Endothelial cell of umbilical vein (primary cell): ENCODE data around the gene SIRT3. TPM values are rescaled to one million over a fixed set of nuclear protein-coding genes. Genes with fewer than 3 reads are reported as not detected.

Source experiments
- BruUV-seq: library from RNA; stranded (reverse); fragments of 400-500 nt; replicated peaks from 2 replicates; lab custom pipeline; 2021; lab: Mats Ljungman, UMichigan
- CTCF ChIA-PET: fragments of 300-600, 350-600 bp; sonication (Branson Sonifier 250); formaldehyde crosslinking; loops from one replicate; lab custom pipeline; 2021; ENCODE audit warnings: antibody characterized with exemption, inconsistent platforms; lab: Charles Lee
- POLR2A ChIA-PET: fragments of 300-600, 350-600 bp; sonication (Branson Sonifier 250); formaldehyde crosslinking; loops from one replicate; lab custom pipeline; 2021; ENCODE audit warnings: antibody characterized with exemption, inconsistent platforms; lab: Charles Lee
- DNase-seq: peaks from one replicate; pipeline ENCODE4 v3.0.0-alpha.2; 2011; ENCODE audit warnings: low read depth, low spot score
- FAIRE-seq: peaks from 2 replicates; lab custom pipeline; 2011; peaks lifted over from hg19 to GRCh38; lab: Jason Lieb, UNC
- H2AFZ ChIP-seq: 2 replicates; pipeline ENCODE4 v1.6.0; 2012; ENCODE audit warnings: low read depth, low read length, control low read depth, inconsistent platforms
- H3K27ac ChIP-seq: 2 replicates; pipeline ENCODE4 v1.5.1; 2011; ENCODE audit warnings: low read depth, mild to moderate bottlenecking, control low read depth, low read length, moderate library complexity; ENCODE audit not compliant: insufficient read depth
- H3K27me3 ChIP-seq, 2 experiments: 2 replicates each; pipeline versions ENCODE4 v1.6.0 to v1.6.1; 2011; ENCODE audit warnings: low read length in 2 of 2, mixed read lengths in 1 of 2; ENCODE audit not compliant: control insufficient read depth in 2 of 2, insufficient read depth in 2 of 2
- H3K36me3 ChIP-seq, 2 experiments: 2 replicates in 1 of 2; 3 replicates in 1 of 2; pipeline ENCODE4 v1.5.1; 2011; ENCODE audit warnings: low read length in 2 of 2, mild to moderate bottlenecking in 1 of 2, moderate library complexity in 1 of 2; ENCODE audit not compliant: control insufficient read depth in 2 of 2, insufficient read depth in 2 of 2; ENCODE audit errors: extremely low read depth in 1 of 2
- H3K4me1 ChIP-seq: 3 replicates; pipeline ENCODE4 v1.5.1; 2011; ENCODE audit warnings: mild to moderate bottlenecking, low read length; ENCODE audit not compliant: control insufficient read depth, insufficient read depth; ENCODE audit errors: extremely low read depth
- H3K4me2 ChIP-seq: 2 replicates; pipeline ENCODE4 v1.6.1; 2011; ENCODE audit warnings: low read length, control low read depth, mixed read lengths; ENCODE audit not compliant: insufficient read depth
- H3K4me3 ChIP-seq, 3 experiments: fragments of 200-600 bp in 1 of 3; sonication (generic), shearing (Covaris generic) in 1 of 3; replicated peaks in 1 of 3; 2 replicates each; pipeline ENCODE4 v1.5.1; 2011 to 2016; ENCODE audit warnings: control low read depth in 3 of 3, low read length in 3 of 3, mild to moderate bottlenecking in 2 of 3, inconsistent platforms in 1 of 3, low read depth in 1 of 3, moderate library complexity in 1 of 3; ENCODE audit not compliant: insufficient read depth in 1 of 3
- H3K79me2 ChIP-seq: 2 replicates; pipeline ENCODE4 v1.6.0; 2012; ENCODE audit warnings: low read length, inconsistent platforms; ENCODE audit not compliant: control insufficient read depth, insufficient read depth
- H3K9ac ChIP-seq: replicated peaks from 2 replicates; pipeline ENCODE3; 2011; ENCODE audit warnings: low read length, control low read depth; ENCODE audit not compliant: insufficient read depth; ENCODE audit errors: extremely low read depth
- H3K9me1 ChIP-seq: replicated peaks from 3 replicates; pipeline ENCODE4 v1.6.0; 2011; ENCODE audit warnings: mild to moderate bottlenecking, low read length; ENCODE audit not compliant: control insufficient read depth, insufficient read depth; ENCODE audit errors: extremely low read depth
- H3K9me3 ChIP-seq: replicated peaks from 2 replicates; pipeline ENCODE4 v1.5.1; 2012; ENCODE audit warnings: low read length, inconsistent platforms; ENCODE audit not compliant: control insufficient read depth, insufficient read depth
- H4K20me1 ChIP-seq: replicated peaks from 2 replicates; pipeline ENCODE3; 2011; ENCODE audit warnings: mild to moderate bottlenecking, low read length; ENCODE audit not compliant: control insufficient read depth, insufficient read depth; ENCODE audit errors: extremely low read depth
- CTCF ChIP-seq, 2 donors: IDR thresholded peaks; 1 replicate in 1 of 2; 2 replicates in 1 of 2; pipeline ENCODE4 v1.5.1; 2011; ENCODE audit warnings: low read length in 2 of 2, mild to moderate bottlenecking in 2 of 2, moderate library complexity in 2 of 2, control low read depth in 1 of 2, inconsistent platforms in 1 of 2, low read depth in 1 of 2; ENCODE audit not compliant: insufficient read depth in 1 of 2; ENCODE audit errors: extremely low read depth in 1 of 2
- EZH2 ChIP-seq: IDR thresholded peaks from 2 replicates; pipeline ENCODE4 v1.6.1; 2012; ENCODE audit warnings: borderline replicate concordance, low read depth, mild to moderate bottlenecking, moderate library complexity, low read length, inconsistent platforms; ENCODE audit not compliant: severe bottlenecking
- FOS ChIP-seq: IDR thresholded peaks from 2 replicates; pipeline ENCODE4 v1.6.1; 2011; ENCODE audit warnings: mild to moderate bottlenecking, low read length, moderate library complexity, borderline replicate concordance; ENCODE audit not compliant: insufficient read depth
- GATA2 ChIP-seq: IDR thresholded peaks from 2 replicates; pipeline ENCODE4 v1.7.0; 2011; ENCODE audit warnings: low read depth, mild to moderate bottlenecking, moderate library complexity, mixed read lengths, low read length; ENCODE audit not compliant: insufficient read length, insufficient read depth
- JUN ChIP-seq: IDR thresholded peaks from 2 replicates; pipeline ENCODE4 v1.6.1; 2011; ENCODE audit warnings: borderline replicate concordance, low read depth; ENCODE audit not compliant: insufficient read length, insufficient read depth
- MAX ChIP-seq: IDR thresholded peaks from 2 replicates; pipeline ENCODE4 v1.6.1; 2011; ENCODE audit not compliant: insufficient read depth, insufficient read length
- MYC ChIP-seq: IDR thresholded peaks from one replicate; pipeline ENCODE4 v1.6.1; 2011; ENCODE audit warnings: mild to moderate bottlenecking, low read depth, low read length
- POLR2A ChIP-seq: IDR thresholded peaks from 2 replicates; pipeline ENCODE4 v1.6.1; 2012; ENCODE audit warnings: low read depth, mild to moderate bottlenecking, control low read depth, low read length
- POLR2AphosphoS5 ChIP-seq: IDR thresholded peaks from 2 replicates; pipeline ENCODE4 v1.6.1; 2012; ENCODE audit warnings: low read depth, mild to moderate bottlenecking, control low read depth, low read length, moderate library complexity; ENCODE audit not compliant: insufficient read depth
- dilution Hi-C: fragments of 300-500 bp; cut with MboI; formaldehyde crosslinking; loops from one replicate; pipeline ENCODE4 v1.15.0; 2019; ENCODE audit warnings: low sequenced_read_pairs; ENCODE audit not compliant: extremely low pct_ligation_motif_present
- intact Hi-C: fragments of 100-400 bp; cut with micrococcal nuclease; formaldehyde crosslinking; loops from one replicate; pipeline ENCODE4 v1.10.0; 2022
- polyA plus RNA-seq, 4 experiments: library from polyadenylated mRNA; depleted of rRNA in 3 of 4; stranded (reverse) in 3 of 4; unstranded in 1 of 4; fragments of >200 nt; gene quantifications; 2 replicates each; pipeline versions ENCODE4 v1.2.1 to v1.2.3, GENCODE V29; 2011 to 2012; ENCODE audit warnings: missing spikeins in 1 of 4
- total RNA-seq: library from RNA; stranded (reverse); gene quantifications from 2 replicates; pipeline ENCODE4 v1.2.3, GENCODE V29; 2021

The SIRT3 gene
- total and polyA plus RNA-seq, 2 donors (not counting 3 experiments of a cell fraction or from before 2014, with no cell fraction given), result 12.0 to 18.3 TPM

- ChIA-PET POLR2A (no interaction called here), CTCF (interaction anchor here (1.6 kb wide), 1 partner anchor 14 kb away, joined by 5 read pairs; no protein-coding TSS in a partner anchor)
- no peaks in the 10 kb centered on the region for H3K79me2 ChIP-seq
- no peak for TF ChIP-seq JUN
- H3K4me2 ChIP-seq, result no peak overlapping the region
- H3K9me3 ChIP-seq, result no peaks in the 10 kb centered on the region
- intact Hi-C loops, result no loop called here
- H3K9ac ChIP-seq, result no peak overlapping the region
- DNase-seq (no peak), FAIRE-seq (no peak)
- H3K36me3 ChIP-seq, result peaks cover 0 to 3% of the 10 kb centered on the region in 2 experiments
- H3K4me3 ChIP-seq, result no peak overlapping the region
- H4K20me1 ChIP-seq, result no peaks in the 10 kb centered on the region
- no peaks in the 10 kb centered on the region for H3K4me1 ChIP-seq
- dilution Hi-C loops, result no loop called here
- no peaks in the 10 kb centered on the region for H3K27me3 ChIP-seq
- BruUV-seq, result no TSS peak
- H3K9me1 ChIP-seq, result no peaks in the 10 kb centered on the region
- H3K27ac ChIP-seq, result no peak overlapping the region
- H2AFZ ChIP-seq, result no peak overlapping the region
Observed at GRCh38 chr11:223026-223789, 12.9 kb downstream of the SIRT3 start.

GRCh38 chr11:221998-222789 lies 13.9 kb downstream of the SIRT3 start:
- H3K4me1 ChIP-seq, result no peaks in the 10 kb centered on the region
- no peak overlapping the region for H3K4me3 ChIP-seq
- no peak for TF ChIP-seq GATA2
- TF ChIP-seq EZH2, result no peak
- no peak for TF ChIP-seq POLR2AphosphoS5
- no peak for TF ChIP-seq FOS
- no peak for TF ChIP-seq CTCF (IDR thresholded peaks at IDR 0.05; ENCODE audit: extremely low read depth in 1 of 2, insufficient read depth in 1 of 2, low read depth in 1 of 2, low read length in 2 of 2)
- TF ChIP-seq JUN, result no peak
- TF ChIP-seq POLR2A, result no peak
- no peak for TF ChIP-seq MAX
- no peak for TF ChIP-seq MYC
- intact Hi-C loops, result no loop called here
- H3K9ac ChIP-seq, result no peak overlapping the region
- no peaks in the 10 kb centered on the region for H3K27me3 ChIP-seq
- ChIA-PET POLR2A (no interaction called here), CTCF (interaction anchor here (1.6 kb wide), 1 partner anchor 13 kb away, joined by 5 read pairs; no protein-coding TSS in a partner anchor)
- dilution Hi-C loops, result no loop called here
- H3K27ac ChIP-seq, result no peak overlapping the region
- H3K79me2 ChIP-seq, result no peaks in the 10 kb centered on the region
- H4K20me1 ChIP-seq, result no peaks in the 10 kb centered on the region
- H3K4me2 ChIP-seq, result no peak overlapping the region
- H3K9me3 ChIP-seq, result no peaks in the 10 kb centered on the region
- no TSS peak for BruUV-seq
- DNase-seq (no peak), FAIRE-seq (no peak)
- H2AFZ ChIP-seq, result no peak overlapping the region
- H3K9me1 ChIP-seq, result no peaks in the 10 kb centered on the region
- H3K36me3 ChIP-seq, result peaks cover 0 to 3% of the 10 kb centered on the region in 2 experiments
